Lower leg skin (tissue), 4 donors: ENCODE results near the gene NMNAT1. TPM values are rescaled to one million over a fixed set of nuclear protein-coding genes. Genes with fewer than 3 reads are reported as not detected.

Experiments
- DNase-seq, 2 donors: peaks; one replicate each; pipeline ENCODE4 v3.0.0-alpha.2; 2019; ENCODE audit warnings: low spot score in 2 of 2
- H3K4me3 ChIP-seq: fragments of 200-600 bp; sonication (generic); 2 replicates; pipeline ENCODE4 v1.5.1; 2017; ENCODE audit warnings: mild to moderate bottlenecking, low read depth; ENCODE audit not compliant: poor library complexity, severe bottlenecking
- CTCF ChIP-seq, 3 donors: fragments of 450-650 bp; IDR thresholded peaks; one replicate each; pipeline ENCODE4 v1.5.1; 2016; ENCODE audit warnings: antibody characterized with exemption in 3 of 3, mild to moderate bottlenecking in 3 of 3, moderate library complexity in 2 of 3
- POLR2A ChIP-seq, 2 donors: fragments of 450-650 bp; IDR thresholded peaks; one replicate each; pipeline ENCODE4 v1.6.1; 2016 to 2017; ENCODE audit warnings: antibody characterized with exemption in 2 of 2, mild to moderate bottlenecking in 1 of 2, moderate library complexity in 1 of 2
- WGBS, 2 donors: methylation state at CpG; one replicate each; pipeline ENCODE4 v1.1.5; 2018; 5-methylcytosine and 5-hydroxymethylcytosine counted together
- intact Hi-C: fragments of 100-400 bp; cut with DNase I; formaldehyde crosslinking; loops from one replicate; pipeline ENCODE4 v1.15.0; 2023; ENCODE audit warnings: low total_unique reads
- microRNA-seq, 2 donors: library from miRNA; unstranded; fragments of <30 nt; microRNA quantifications; one replicate each; pipeline ENCODE4, GENCODE V29; 2016; ENCODE audit warnings: borderline replicate concordance in 2 of 2, borderline number of aligned reads in 1 of 2
- total RNA-seq, 4 donors: library from RNA; depleted of rRNA; stranded (reverse); fragments of >200 nt; gene quantifications; one replicate each; pipeline ENCODE4 v1.1.0, GENCODE V29; 2016

NMNAT1 gene
- total RNA-seq, 4 donors from 2014 or later = 3.2 to 8.2 (median 5.3) TPM

DNA sequence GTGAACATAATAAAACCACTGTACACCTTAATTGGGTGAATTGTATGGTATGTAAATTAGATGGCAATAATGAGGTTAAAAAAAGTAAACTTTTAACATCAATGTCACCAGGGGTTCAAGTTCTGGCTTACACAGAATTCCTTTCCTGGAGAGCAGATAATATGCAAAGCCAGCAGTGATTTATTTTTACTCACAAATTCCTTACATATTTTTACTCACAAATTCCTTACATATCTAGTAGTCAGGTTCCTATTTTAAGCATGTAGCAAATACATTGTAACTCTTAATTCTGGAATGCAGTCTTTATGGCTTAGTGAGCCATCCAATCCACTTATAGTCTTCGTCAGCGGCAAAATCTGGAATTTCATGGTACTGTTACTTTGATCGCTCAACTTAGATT lies 88.2 kb downstream of the NMNAT1 start:
- no peak overlapping the region for H3K4me3 ChIP-seq
- DNase-seq = no peak
- intact Hi-C loops = no loop called here
- TF ChIP-seq POLR2A (IDR thresholded peaks at IDR 0.05) (no peak), CTCF (IDR thresholded peaks at IDR 0.05) (no peak)
- WGBS, 2 donors = 76 to 85% methylated on average over 3 of the region's 3 CpGs

GRCh38 chr1:10032590-10033358 lies 89.5 kb downstream of the NMNAT1 start, which contains the start of gene UBE4B:
Gene UBE4B (plus strand): TSS chr1:10032958. CDS start chr1:10033671, 713 bp downstream.
- peak within 1 kb of the TSS; percentile 89 for H3K4me3 ChIP-seq
- 0 to 2% methylated on average over 31 to 51 of the region's 73 CpGs for WGBS, 2 donors
- DNase-seq = peak; percentile 96 to 99
- intact Hi-C loops = no loop called here
- TF ChIP-seq POLR2A (IDR thresholded peaks at IDR 0.05) (no peak), CTCF (IDR thresholded peaks at IDR 0.05) (peak in 1 of 3 donors; percentile 70)

- peak overlapping the region; percentile 89 for H3K4me3 ChIP-seq
- WGBS, 2 donors = 0 to 1% methylated on average over 19 of the region's 19 CpGs
- intact Hi-C loops = no loop called here
- TF ChIP-seq CTCF (IDR thresholded peaks at IDR 0.05) = no peak
- TF ChIP-seq POLR2A (IDR thresholded peaks at IDR 0.05) = no peak
- no peak for DNase-seq
Observed at GRCh38 chr1:10033359-10033845, 90.1 kb downstream of the NMNAT1 start.

Small RNAs within 50 kb of the gene (microRNA-seq; reads per million reads assigned to microRNA genes)
- gene MIR5697 = 0 to 1.7 reads per million in 2 donors

Other genes with a start within 250 kb of the NMNAT1 start
- 100 to 1,000 TPM; 116 to 174 (median 150) TPM for gene CLSTN1, start 119.5 kb upstream of the NMNAT1 start, total RNA-seq
- 100 to 1,000 TPM; 478 to 742 (median 566) TPM for gene CTNNBIP1, start 33.2 kb upstream of the NMNAT1 start, total RNA-seq
- gene LZIC, start 84 bp upstream of the NMNAT1 start, total RNA-seq = 10 to 100 TPM; 18.3 to 31.0 (median 27.4) TPM
- 10 to 100 TPM; 12.7 to 20.6 (median 18.8) TPM for gene RBP7, start 53.8 kb downstream of the NMNAT1 start, total RNA-seq
- 100 to 1,000 TPM in 1 of 4 donors, 10 to 100 TPM in 3; 65.7 to 114 (median 69.9) TPM for gene UBE4B, start 89.5 kb downstream of the NMNAT1 start, total RNA-seq